ENCODE data around the gene COL5A2. TPM values are rescaled to one million over a fixed set of nuclear protein-coding genes. Genes with fewer than 3 reads are reported as not detected.

The COL5A2 gene
- polyA plus RNA-seq (2013, experiment 1 of 4) = 23.9 TPM
- 23.6 TPM for polyA plus RNA-seq (2013, experiment 2 of 4)
- 26.3 TPM for polyA plus RNA-seq (2013, experiment 3 of 4)
- polyA plus RNA-seq (2013, experiment 4 of 4) = 30.9 TPM

DNA sequence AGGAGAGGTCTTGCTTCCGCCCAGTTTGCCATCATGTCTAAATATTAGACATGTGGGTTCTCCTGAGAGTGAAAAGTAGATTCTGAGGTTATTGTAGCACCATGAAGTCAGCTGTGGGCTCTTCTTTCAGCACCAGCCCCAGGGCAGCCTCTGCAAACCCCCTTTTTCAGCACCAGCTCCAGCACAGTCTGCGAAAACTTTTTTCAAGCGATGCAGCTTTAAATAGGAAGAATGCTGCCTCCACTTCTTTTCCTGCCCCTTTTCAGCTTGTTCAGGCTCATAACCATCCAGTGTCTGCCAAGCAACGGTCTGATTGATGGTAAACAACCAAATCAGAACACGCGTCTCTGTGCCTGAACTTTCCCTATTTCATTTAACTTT lies at the start of gene COL5A2:
COL5A2 (minus strand) TSS at position 192 of the 381 bp plus-strand sequence; CDS start at position 35, 157 bp downstream.
- Histone ChIP-seq H3K4me1 (ENCODE audit: control insufficient read depth, insufficient read depth, low read length) (peaks cover 11% of the 10 kb centered on the region), H3K4me3 (ENCODE audit: insufficient read depth, low read depth, low read length) (peak within 1 kb of the TSS; percentile 45), H3K27ac (ENCODE audit: insufficient read depth, low read depth, low read length, poor library complexity, severe bottlenecking) (peak within 1 kb of the TSS; percentile 62), H3K9me3 (ENCODE audit: control insufficient read depth, low read length) (no peaks in the 10 kb centered on the region), H3K36me3 (ENCODE audit: control insufficient read depth, insufficient read depth, low read length) (no peaks in the 10 kb centered on the region), H3K27me3 (ENCODE audit: control insufficient read depth, insufficient read depth, low read length, poor library complexity, severe bottlenecking) (no peaks in the 10 kb centered on the region)
- WGBS, 2 experiments = 22 to 24% methylated on average over 6 of the region's 6 CpGs

- Histone ChIP-seq H3K9me3 (ENCODE audit: control insufficient read depth, low read length) (no peaks in the 10 kb centered on the region), H3K4me1 (ENCODE audit: control insufficient read depth, insufficient read depth, low read length) (no peaks in the 10 kb centered on the region), H3K27me3 (ENCODE audit: control insufficient read depth, insufficient read depth, low read length, poor library complexity, severe bottlenecking) (no peaks in the 10 kb centered on the region), H3K4me3 (ENCODE audit: insufficient read depth, low read depth, low read length) (no peak overlapping the region), H3K36me3 (ENCODE audit: control insufficient read depth, insufficient read depth, low read length) (no peaks in the 10 kb centered on the region), H3K27ac (ENCODE audit: insufficient read depth, low read depth, low read length, poor library complexity, severe bottlenecking) (no peak overlapping the region)
- no CpG with 5 or more reads among the region's 1 CpG for WGBS, 2 experiments
Measured at GRCh38 chr2:189226017-189226416, 46.5 kb upstream of the COL5A2 start.

DNA sequence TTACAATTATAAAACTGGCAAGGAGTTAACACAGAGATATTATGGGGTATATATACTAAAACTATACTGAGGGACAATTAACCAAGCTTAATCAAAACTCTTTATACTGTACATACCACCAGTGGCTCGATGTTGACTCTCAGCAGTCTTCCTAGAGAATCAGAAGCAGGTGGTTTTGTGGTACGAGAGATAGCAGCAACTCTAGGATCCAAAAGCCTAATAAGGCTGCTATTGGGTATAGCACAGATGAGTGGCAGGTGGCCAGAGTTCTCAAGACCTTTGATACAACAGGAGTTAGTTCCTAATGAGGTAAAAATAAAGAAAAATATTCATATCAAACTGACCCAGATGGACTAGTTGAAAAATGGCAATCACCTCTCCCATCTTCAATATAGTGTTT lies 45.5 kb upstream of the COL5A2 start:
- WGBS, 2 experiments = 88 to 98% methylated on average over 2 of the region's 2 CpGs
- H3K36me3 ChIP-seq (ENCODE audit: control insufficient read depth, insufficient read depth, low read length) = no peaks in the 10 kb centered on the region

GRCh38 chr2:189222468-189223105 lies 43.0 kb upstream of the COL5A2 start:
- H3K9me3 ChIP-seq (ENCODE audit: control insufficient read depth, low read length) = no peaks in the 10 kb centered on the region
- H3K27ac ChIP-seq (ENCODE audit: insufficient read depth, low read depth, low read length, poor library complexity, severe bottlenecking) = no peak overlapping the region
- no peaks in the 10 kb centered on the region for H3K4me1 ChIP-seq (ENCODE audit: control insufficient read depth, insufficient read depth, low read length)
- H3K4me3 ChIP-seq (ENCODE audit: insufficient read depth, low read depth, low read length) = no peak overlapping the region
- H3K36me3 ChIP-seq (ENCODE audit: control insufficient read depth, insufficient read depth, low read length) = no peaks in the 10 kb centered on the region
- no peaks in the 10 kb centered on the region for H3K27me3 ChIP-seq (ENCODE audit: control insufficient read depth, insufficient read depth, low read length, poor library complexity, severe bottlenecking)
- 94 to 96% methylated on average over 4 of the region's 4 CpGs for WGBS, 2 experiments

More for the DNA sequence above, 45.5 kb upstream of the COL5A2 start:
- H3K27ac ChIP-seq (ENCODE audit: insufficient read depth, low read depth, low read length, poor library complexity, severe bottlenecking) = no peak overlapping the region
- H3K27me3 ChIP-seq (ENCODE audit: control insufficient read depth, insufficient read depth, low read length, poor library complexity, severe bottlenecking) = no peaks in the 10 kb centered on the region
- no peaks in the 10 kb centered on the region for H3K4me1 ChIP-seq (ENCODE audit: control insufficient read depth, insufficient read depth, low read length)
- no peak overlapping the region for H3K4me3 ChIP-seq (ENCODE audit: insufficient read depth, low read depth, low read length)
- H3K9me3 ChIP-seq (ENCODE audit: control insufficient read depth, low read length) = no peaks in the 10 kb centered on the region

DNA sequence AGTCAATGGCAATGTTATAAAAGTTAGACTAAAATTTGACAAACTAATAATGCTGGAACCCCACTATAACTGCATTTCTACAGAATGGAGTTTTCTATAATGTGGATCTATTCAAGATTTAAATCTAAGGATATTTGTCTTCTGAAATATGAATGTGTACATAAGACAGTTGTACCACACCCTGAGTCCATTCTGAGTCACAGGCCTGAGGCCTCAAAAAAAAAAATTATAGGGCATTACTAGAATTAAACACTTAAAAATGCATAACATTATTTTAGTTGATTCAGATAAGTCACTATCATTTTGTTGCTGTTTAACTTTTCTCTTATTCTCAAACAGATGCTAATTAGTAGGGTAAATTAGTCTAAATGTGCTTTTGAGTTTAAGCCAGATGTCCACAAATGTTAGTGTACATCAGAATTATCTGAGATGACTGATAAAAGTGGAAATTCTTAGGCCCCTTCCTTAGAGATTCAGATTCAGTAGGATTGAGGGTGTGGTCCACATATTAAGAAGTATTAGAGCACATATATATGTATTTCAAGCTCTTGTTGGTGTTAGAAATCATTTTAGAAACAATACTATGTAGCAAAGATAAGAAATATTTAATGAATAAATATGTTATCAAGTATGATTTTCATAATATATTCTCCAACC lies 42.4 kb upstream of the COL5A2 start:
- no peaks in the 10 kb centered on the region for H3K9me3 ChIP-seq (ENCODE audit: control insufficient read depth, low read length)
- no peak overlapping the region for H3K27ac ChIP-seq (ENCODE audit: insufficient read depth, low read depth, low read length, poor library complexity, severe bottlenecking)
- H3K36me3 ChIP-seq (ENCODE audit: control insufficient read depth, insufficient read depth, low read length) = no peaks in the 10 kb centered on the region
- no peak overlapping the region for H3K4me3 ChIP-seq (ENCODE audit: insufficient read depth, low read depth, low read length)
- H3K4me1 ChIP-seq (ENCODE audit: control insufficient read depth, insufficient read depth, low read length) = no peaks in the 10 kb centered on the region
- H3K27me3 ChIP-seq (ENCODE audit: control insufficient read depth, insufficient read depth, low read length, poor library complexity, severe bottlenecking) = no peaks in the 10 kb centered on the region

DNA sequence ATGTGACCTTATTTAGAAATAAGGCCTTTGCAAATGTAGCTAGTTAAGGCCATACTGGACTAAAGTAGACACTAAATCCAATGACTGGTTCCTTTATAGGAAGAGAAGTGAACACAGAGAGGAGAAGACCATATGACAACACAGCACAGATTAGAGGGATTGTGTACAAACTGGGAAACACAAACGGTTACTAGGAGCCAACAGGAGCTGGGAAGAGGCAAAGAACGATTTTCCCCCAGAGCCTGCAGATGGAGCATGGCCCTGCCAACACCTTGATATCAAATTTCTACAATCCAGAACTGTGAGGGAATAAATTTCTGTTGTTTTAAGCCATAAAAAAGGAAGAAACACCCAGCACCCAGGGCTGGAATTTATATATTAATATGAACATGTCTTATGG lies 38.7 kb upstream of the COL5A2 start:
- no peaks in the 10 kb centered on the region for H3K36me3 ChIP-seq (ENCODE audit: control insufficient read depth, insufficient read depth, low read length)
- WGBS, 2 experiments = 79 to 91% methylated on average over 1 to 2 of the region's 2 CpGs
- no peaks in the 10 kb centered on the region for H3K27me3 ChIP-seq (ENCODE audit: control insufficient read depth, insufficient read depth, low read length, poor library complexity, severe bottlenecking)
- no peak overlapping the region for H3K27ac ChIP-seq (ENCODE audit: insufficient read depth, low read depth, low read length, poor library complexity, severe bottlenecking)
- no peaks in the 10 kb centered on the region for H3K4me1 ChIP-seq (ENCODE audit: control insufficient read depth, insufficient read depth, low read length)
- no peak overlapping the region for H3K4me3 ChIP-seq (ENCODE audit: insufficient read depth, low read depth, low read length)
- H3K9me3 ChIP-seq (ENCODE audit: control insufficient read depth, low read length) = no peaks in the 10 kb centered on the region

GRCh38 chr2:189217541-189217940 lies 38.0 kb upstream of the COL5A2 start:
- no peak overlapping the region for H3K27ac ChIP-seq (ENCODE audit: insufficient read depth, low read depth, low read length, poor library complexity, severe bottlenecking)
- H3K36me3 ChIP-seq (ENCODE audit: control insufficient read depth, insufficient read depth, low read length) = no peaks in the 10 kb centered on the region
- H3K9me3 ChIP-seq (ENCODE audit: control insufficient read depth, low read length) = no peaks in the 10 kb centered on the region
- 45 to 52% methylated on average over 6 of the region's 6 CpGs for WGBS, 2 experiments
- no peaks in the 10 kb centered on the region for H3K27me3 ChIP-seq (ENCODE audit: control insufficient read depth, insufficient read depth, low read length, poor library complexity, severe bottlenecking)
- H3K4me3 ChIP-seq (ENCODE audit: insufficient read depth, low read depth, low read length) = no peak overlapping the region
- no peaks in the 10 kb centered on the region for H3K4me1 ChIP-seq (ENCODE audit: control insufficient read depth, insufficient read depth, low read length)

DNA sequence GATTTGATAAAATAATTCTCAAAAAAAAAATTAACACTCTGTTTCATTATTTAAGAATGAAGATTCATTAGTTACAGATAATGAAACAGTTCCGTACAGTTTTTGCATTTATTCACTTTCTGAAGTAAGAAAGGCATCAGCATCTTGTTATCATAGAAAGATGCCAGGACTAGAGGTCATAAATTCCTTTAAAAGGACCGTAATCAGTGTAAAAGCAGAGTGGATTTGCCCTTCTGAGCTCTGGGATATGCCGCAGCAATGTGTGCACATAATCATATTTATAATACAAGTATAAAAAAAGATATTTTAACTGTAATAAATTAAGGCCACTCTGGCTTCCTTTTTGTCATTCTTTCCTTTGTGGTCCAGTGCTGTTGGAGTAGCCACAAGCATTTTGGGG lies 37.5 kb upstream of the COL5A2 start:
- no peak overlapping the region for H3K27ac ChIP-seq (ENCODE audit: insufficient read depth, low read depth, low read length, poor library complexity, severe bottlenecking)
- H3K4me1 ChIP-seq (ENCODE audit: control insufficient read depth, insufficient read depth, low read length) = no peaks in the 10 kb centered on the region
- H3K9me3 ChIP-seq (ENCODE audit: control insufficient read depth, low read length) = no peaks in the 10 kb centered on the region
- H3K36me3 ChIP-seq (ENCODE audit: control insufficient read depth, insufficient read depth, low read length) = no peaks in the 10 kb centered on the region
- H3K27me3 ChIP-seq (ENCODE audit: control insufficient read depth, insufficient read depth, low read length, poor library complexity, severe bottlenecking) = no peaks in the 10 kb centered on the region
- WGBS, 2 experiments = 84 to 90% methylated on average over 2 to 3 of the region's 3 CpGs
- no peak overlapping the region for H3K4me3 ChIP-seq (ENCODE audit: insufficient read depth, low read depth, low read length)

GRCh38 chr2:189214484-189214883 lies 34.9 kb upstream of the COL5A2 start:
- Histone ChIP-seq H3K4me3 (ENCODE audit: insufficient read depth, low read depth, low read length) (no peak overlapping the region), H3K36me3 (ENCODE audit: control insufficient read depth, insufficient read depth, low read length) (no peaks in the 10 kb centered on the region), H3K4me1 (ENCODE audit: control insufficient read depth, insufficient read depth, low read length) (peaks cover 3% of the 10 kb centered on the region), H3K27me3 (ENCODE audit: control insufficient read depth, insufficient read depth, low read length, poor library complexity, severe bottlenecking) (no peaks in the 10 kb centered on the region), H3K27ac (ENCODE audit: insufficient read depth, low read depth, low read length, poor library complexity, severe bottlenecking) (no peak overlapping the region), H3K9me3 (ENCODE audit: control insufficient read depth, low read length) (no peaks in the 10 kb centered on the region)
- WGBS, 2 experiments = 75 to 85% methylated on average over 1 of the region's 2 CpGs

DNA sequence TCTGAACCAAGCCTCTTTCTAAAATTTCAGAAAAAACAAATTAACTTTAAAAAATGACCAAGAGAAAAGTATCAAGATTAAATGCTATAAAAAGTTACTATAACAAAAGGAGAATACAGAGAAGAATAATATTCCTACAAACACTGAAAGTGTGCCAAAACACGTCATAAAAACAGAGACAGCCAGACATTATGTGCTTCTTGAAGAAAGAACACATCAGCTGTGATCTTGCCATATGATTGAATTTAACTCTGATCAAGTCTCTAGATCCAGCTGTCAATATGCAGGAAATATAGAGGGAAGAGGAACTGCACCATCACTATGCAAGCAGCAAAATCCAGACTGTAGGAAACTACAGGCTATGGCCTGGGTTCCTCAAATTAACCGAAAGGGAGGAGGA lies 33.7 kb upstream of the COL5A2 start:
- peaks cover 11% of the 10 kb centered on the region for H3K4me1 ChIP-seq (ENCODE audit: control insufficient read depth, insufficient read depth, low read length)

More for the DNA sequence above, 33.7 kb upstream of the COL5A2 start:
- H3K4me3 ChIP-seq (ENCODE audit: insufficient read depth, low read depth, low read length) = no peak overlapping the region
- no peaks in the 10 kb centered on the region for H3K27me3 ChIP-seq (ENCODE audit: control insufficient read depth, insufficient read depth, low read length, poor library complexity, severe bottlenecking)
- no peak overlapping the region for H3K27ac ChIP-seq (ENCODE audit: insufficient read depth, low read depth, low read length, poor library complexity, severe bottlenecking)
- H3K9me3 ChIP-seq (ENCODE audit: control insufficient read depth, low read length) = no peaks in the 10 kb centered on the region
- 87 to 93% methylated on average over 2 of the region's 2 CpGs for WGBS, 2 experiments
- no peaks in the 10 kb centered on the region for H3K36me3 ChIP-seq (ENCODE audit: control insufficient read depth, insufficient read depth, low read length)
